GM23338 (cell line): ENCODE measurements around the gene TBATA. TPM values are rescaled to one million over a fixed set of nuclear protein-coding genes. Genes with fewer than 3 reads are reported as not detected.

Experiments used
- ATAC-seq: fragments of 200-7000 bp; cut with Tn5 transposase; 3 replicates; pipeline ENCODE4 v1.9.1; 2020
- DNase-seq: peaks from one replicate; pipeline ENCODE4 v3.0.0-alpha.2; 2015; ENCODE audit warnings: low spot score
- H2AFZ ChIP-seq: fragments of 200-600 bp; sonication (generic); 2 replicates; pipeline ENCODE4 v1.8.0; 2016; ENCODE audit warnings: antibody characterized with exemption, mild to moderate bottlenecking, moderate library complexity
- H3F3A ChIP-seq: fragments of 200-600 bp; sonication (generic); replicated peaks from 2 replicates; pipeline ENCODE4 v1.8.0; 2017; ENCODE audit warnings: antibody characterized with exemption, mixed run types, low read depth
- H3K27ac ChIP-seq: fragments of 200-600 bp; sonication (generic); 2 replicates; pipeline ENCODE4 v1.6.1; 2016; ENCODE audit warnings: low read depth
- H3K27me3 ChIP-seq: fragments of 200-600 bp; sonication (generic); 2 replicates; pipeline ENCODE4 v1.8.0; 2016; ENCODE audit warnings: mild to moderate bottlenecking, mixed run types, moderate library complexity; ENCODE audit not compliant: insufficient read depth
- H3K36me3 ChIP-seq: fragments of 200-600 bp; sonication (generic); 2 replicates; pipeline ENCODE4 v1.8.0; 2016; ENCODE audit warnings: mild to moderate bottlenecking; ENCODE audit not compliant: insufficient read depth
- H3K4me1 ChIP-seq: fragments of 200-600 bp; sonication (generic); 2 replicates; pipeline ENCODE4 v1.8.0; 2016; ENCODE audit warnings: mild to moderate bottlenecking, moderate library complexity; ENCODE audit not compliant: insufficient read depth
- H3K4me2 ChIP-seq: fragments of 200-600 bp; sonication (generic); 2 replicates; pipeline ENCODE4 v1.7.1; 2017; ENCODE audit warnings: mixed run types
- H3K4me3 ChIP-seq: fragments of 200-600 bp; sonication (generic); 2 replicates; pipeline ENCODE4 v1.6.1; 2016; ENCODE audit warnings: mixed run types
- H3K79me2 ChIP-seq: fragments of 200-600 bp; sonication (generic); replicated peaks from 2 replicates; pipeline ENCODE4 v1.8.0; 2017; ENCODE audit warnings: mild to moderate bottlenecking; ENCODE audit not compliant: insufficient read depth
- H3K9me2 ChIP-seq: fragments of 200-600 bp; sonication (generic); 2 replicates; pipeline ENCODE4 v1.8.0; 2017; ENCODE audit not compliant: insufficient read depth
- H4K20me1 ChIP-seq: fragments of 200-600 bp; sonication (generic); replicated peaks from 2 replicates; pipeline ENCODE4 v1.8.0; 2017; ENCODE audit warnings: mild to moderate bottlenecking; ENCODE audit not compliant: insufficient read depth
- H3K27ac Mint-ChIP-seq: 2 replicates; pipeline ENCODE4 v1.8.0; 2020; ENCODE audit warnings: inconsistent platforms, mild to moderate bottlenecking, moderate library complexity, mixed read lengths
- H3K27me3 Mint-ChIP-seq: 3 replicates; pipeline ENCODE4 v1.8.0; 2022; ENCODE audit warnings: low read depth, mild to moderate bottlenecking, moderate library complexity, mixed read lengths, inconsistent platforms; ENCODE audit not compliant: insufficient read depth, poor library complexity
- H3K36me3 Mint-ChIP-seq: 3 replicates; pipeline ENCODE4 v1.8.0; 2021; ENCODE audit warnings: low read depth, mild to moderate bottlenecking, inconsistent platforms, moderate library complexity, mixed read lengths
- H3K4me1 Mint-ChIP-seq: 3 replicates; pipeline ENCODE4 v1.8.0; 2020; ENCODE audit warnings: mild to moderate bottlenecking, inconsistent platforms, mixed read lengths
- H3K4me3 Mint-ChIP-seq: 3 replicates; pipeline ENCODE4 v1.8.0; 2021; ENCODE audit warnings: moderate library complexity, mild to moderate bottlenecking, inconsistent platforms, mixed read lengths
- H3K9me3 Mint-ChIP-seq: 3 replicates; pipeline ENCODE4 v1.8.0; 2020; ENCODE audit warnings: moderate library complexity, mild to moderate bottlenecking, inconsistent platforms, mixed read lengths
- CREB1 ChIP-seq: fragments of 250-450 bp; sonication (Bioruptor Pico); IDR thresholded peaks from 2 replicates; pipeline ENCODE4 v1.5.0; 2020; ENCODE audit warnings: low read depth, mild to moderate bottlenecking, moderate library complexity
- ETS1 ChIP-seq: IDR thresholded peaks from 2 replicates; pipeline ENCODE4 v1.6.1; 2016; ENCODE audit warnings: antibody characterized with exemption
- EZH2 ChIP-seq: fragments of 200-600 bp; sonication (generic); IDR thresholded peaks from one replicate; pipeline ENCODE4 v1.8.0; 2017; ENCODE audit warnings: antibody characterized with exemption, mild to moderate bottlenecking, low read depth; ENCODE audit not compliant: unreplicated experiment
- JUNB ChIP-seq: IDR thresholded peaks from one replicate; pipeline ENCODE4 v1.6.1; 2016; ENCODE audit warnings: antibody characterized with exemption; ENCODE audit not compliant: unreplicated experiment
- NANOG ChIP-seq: IDR thresholded peaks from 2 replicates; pipeline ENCODE4 v1.6.1; 2016; ENCODE audit warnings: antibody characterized with exemption, borderline replicate concordance
- ZNF331 ChIP-seq: fragments of 250-450 bp; sonication (Bioruptor Pico); IDR thresholded peaks from 2 replicates; pipeline ENCODE4 v1.5.0; 2020; ENCODE audit warnings: low read depth, mild to moderate bottlenecking, moderate library complexity
- polyA plus RNA-seq: library from polyadenylated mRNA; unstranded; fragments of >200 nt; fragmentation: Nextera tagmentation; extraction: Ambion mirVana; gene quantifications from 2 replicates; pipeline ENCODE4 v1.2.1, GENCODE V29; 2016
- total RNA-seq: library from RNA; depleted of rRNA; stranded (reverse); fragments of >200 nt; shearing (Covaris generic); gene quantifications from 2 replicates; pipeline ENCODE4 v1.2.3, GENCODE V29; 2014
- TF ChIP-seq, protein P1 (sequence below): IDR thresholded peaks from one replicate; pipeline ENCODE4 v1.6.1; 2018; ENCODE audit warnings: antibody characterized with exemption; ENCODE audit not compliant: unreplicated experiment

Gene TBATA
- total and polyA plus RNA-seq, 2 experiments from 2014 or later: not detected

DNA sequence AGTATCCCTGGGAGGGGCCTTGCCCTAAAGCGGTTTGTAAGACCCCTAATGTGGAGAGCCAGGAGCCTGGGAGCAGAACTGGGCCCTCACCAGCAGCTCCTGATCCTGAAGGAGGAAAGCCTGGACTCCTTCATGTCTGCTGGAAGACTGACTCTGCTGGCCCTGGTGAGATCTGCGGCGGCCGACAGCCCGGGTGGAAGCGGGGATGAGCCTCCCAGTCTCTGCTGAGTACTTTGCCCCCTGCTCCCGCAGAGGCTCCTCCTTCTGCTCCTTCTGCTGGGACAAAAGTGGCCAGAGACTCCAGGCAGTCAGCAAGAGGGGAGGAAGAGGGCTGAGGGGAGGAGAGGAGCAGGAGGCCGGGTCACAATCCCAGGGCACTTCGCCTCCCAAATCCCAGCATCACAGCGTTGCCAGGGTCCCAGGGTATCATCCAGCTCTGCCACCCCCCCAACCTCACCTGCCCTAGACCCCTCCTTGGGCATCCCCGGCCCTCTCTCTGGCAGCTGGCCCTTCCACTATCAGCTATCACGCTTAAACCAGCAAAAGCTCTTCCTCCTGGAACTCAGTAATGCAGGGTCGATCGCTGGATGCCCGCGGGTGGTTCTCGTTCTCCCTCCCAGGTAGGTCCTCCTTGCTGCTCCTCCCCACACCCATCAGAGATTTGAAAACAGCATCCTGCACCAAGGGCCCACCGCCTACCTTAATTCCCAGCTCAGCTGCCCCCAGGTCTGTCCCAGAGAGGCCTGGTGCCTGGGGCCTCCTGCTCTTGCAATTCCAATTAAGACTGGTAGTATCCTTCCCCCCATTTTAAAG is 7.9 kb downstream of the TBATA start:
- Histone ChIP-seq H3K79me2 (no peaks in the 10 kb centered on the region), H3K36me3 (no peaks in the 10 kb centered on the region), H2AFZ (no peak overlapping the region), H3K4me2 (no peak overlapping the region), H3K4me3 (no peak overlapping the region), H3K4me1 (no peaks in the 10 kb centered on the region), H4K20me1 (no peaks in the 10 kb centered on the region), H3K9me2 (peaks cover 4% of the 10 kb centered on the region; the same call in 1 of the 2 replicates), H3K27ac (no peak overlapping the region), H3K27me3 (no peaks in the 10 kb centered on the region), H3F3A (no peaks in the 10 kb centered on the region)
- H3K36me3 Mint-ChIP-seq: no peaks in the 10 kb centered on the region; the same call in 2 of the 3 replicates
- H3K27me3 Mint-ChIP-seq: peaks cover 12% of the 10 kb centered on the region
- no peak for DNase-seq
- ATAC-seq: no peak
- H3K4me3 Mint-ChIP-seq: no peak overlapping the region
- peaks cover 5% of the 10 kb centered on the region; the same call in 2 of the 3 replicates for H3K4me1 Mint-ChIP-seq
- H3K27ac Mint-ChIP-seq: no peak overlapping the region
- no peaks in the 10 kb centered on the region for H3K9me3 Mint-ChIP-seq
- TF ChIP-seq ETS1 (no peak), JUNB (no peak), ZNF331 (no peak), CREB1 (CRISPR knock-in tag) (no peak), EZH2 (no peak)

GRCh38 chr10:70776455-70777005 is 8.6 kb downstream of the TBATA start:
- TF ChIP-seq, protein P1, sequence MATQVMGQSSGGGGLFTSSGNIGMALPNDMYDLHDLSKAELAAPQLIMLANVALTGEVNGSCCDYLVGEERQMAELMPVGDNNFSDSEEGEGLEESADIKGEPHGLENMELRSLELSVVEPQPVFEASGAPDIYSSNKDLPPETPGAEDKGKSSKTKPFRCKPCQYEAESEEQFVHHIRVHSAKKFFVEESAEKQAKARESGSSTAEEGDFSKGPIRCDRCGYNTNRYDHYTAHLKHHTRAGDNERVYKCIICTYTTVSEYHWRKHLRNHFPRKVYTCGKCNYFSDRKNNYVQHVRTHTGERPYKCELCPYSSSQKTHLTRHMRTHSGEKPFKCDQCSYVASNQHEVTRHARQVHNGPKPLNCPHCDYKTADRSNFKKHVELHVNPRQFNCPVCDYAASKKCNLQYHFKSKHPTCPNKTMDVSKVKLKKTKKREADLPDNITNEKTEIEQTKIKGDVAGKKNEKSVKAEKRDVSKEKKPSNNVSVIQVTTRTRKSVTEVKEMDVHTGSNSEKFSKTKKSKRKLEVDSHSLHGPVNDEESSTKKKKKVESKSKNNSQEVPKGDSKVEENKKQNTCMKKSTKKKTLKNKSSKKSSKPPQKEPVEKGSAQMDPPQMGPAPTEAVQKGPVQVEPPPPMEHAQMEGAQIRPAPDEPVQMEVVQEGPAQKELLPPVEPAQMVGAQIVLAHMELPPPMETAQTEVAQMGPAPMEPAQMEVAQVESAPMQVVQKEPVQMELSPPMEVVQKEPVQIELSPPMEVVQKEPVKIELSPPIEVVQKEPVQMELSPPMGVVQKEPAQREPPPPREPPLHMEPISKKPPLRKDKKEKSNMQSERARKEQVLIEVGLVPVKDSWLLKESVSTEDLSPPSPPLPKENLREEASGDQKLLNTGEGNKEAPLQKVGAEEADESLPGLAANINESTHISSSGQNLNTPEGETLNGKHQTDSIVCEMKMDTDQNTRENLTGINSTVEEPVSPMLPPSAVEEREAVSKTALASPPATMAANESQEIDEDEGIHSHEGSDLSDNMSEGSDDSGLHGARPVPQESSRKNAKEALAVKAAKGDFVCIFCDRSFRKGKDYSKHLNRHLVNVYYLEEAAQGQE: no peak
- TF ChIP-seq JUNB (no peak), NANOG (no peak)

More at GRCh38 chr10:70776455-70777005, 8.6 kb downstream of the TBATA start:
- Histone ChIP-seq H3F3A (no peaks in the 10 kb centered on the region), H3K27ac (no peak overlapping the region), H3K27me3 (no peaks in the 10 kb centered on the region), H3K4me3 (no peak overlapping the region), H3K4me1 (no peaks in the 10 kb centered on the region), H2AFZ (no peak overlapping the region), H3K36me3 (no peaks in the 10 kb centered on the region), H3K9me2 (peaks cover 4% of the 10 kb centered on the region; the same call in 1 of the 2 replicates), H4K20me1 (no peaks in the 10 kb centered on the region), H3K4me2 (no peak overlapping the region), H3K79me2 (no peaks in the 10 kb centered on the region)
- DNase-seq (no peak), ATAC-seq (no peak)
- peaks cover 7% of the 10 kb centered on the region; the same call in 2 of the 3 replicates for H3K4me1 Mint-ChIP-seq
- H3K4me3 Mint-ChIP-seq: no peak overlapping the region
- H3K27me3 Mint-ChIP-seq: peaks cover 12% of the 10 kb centered on the region
- no peak overlapping the region for H3K27ac Mint-ChIP-seq
- H3K9me3 Mint-ChIP-seq: no peaks in the 10 kb centered on the region
- no peaks in the 10 kb centered on the region; the same call in 2 of the 3 replicates for H3K36me3 Mint-ChIP-seq
